Heart left ventricle (tissue), 16 donors: ENCODE measurements around the gene DUOXA1. TPM values are rescaled to one million over a fixed set of nuclear protein-coding genes. Genes with fewer than 3 reads are reported as not detected.

Experiments
- ATAC-seq, 4 donors: fragments of 200-7000 bp; cut with Tn5 transposase; one replicate each; pipeline ENCODE4 v1.9.1; 2020 to 2022; ENCODE audit warnings: moderate library complexity in 4 of 4, mild to moderate bottlenecking in 3 of 4, moderate number of reproducible peaks in 1 of 4
- DNase-seq, 5 donors: peaks; one replicate each; pipeline ENCODE4 v3.0.0-alpha.2; 2020
- H3K27ac ChIP-seq, 12 donors: fragments of 200-600 bp; sonication (generic) in 4 of 12; one replicate each; pipeline versions ENCODE4 v1.5.0 to v1.8.0; 2016 to 2022; ENCODE audit warnings: mild to moderate bottlenecking in 2 of 12
- H3K27me3 ChIP-seq, 9 donors: fragments of 200-600 bp; sonication (generic) in 2 of 9; one replicate each; pipeline versions ENCODE4 v1.5.1 to v1.8.0; 2016 to 2022; ENCODE audit warnings: mild to moderate bottlenecking in 3 of 9
- H3K36me3 ChIP-seq, 9 donors: fragments of 200-600 bp; sonication (generic) in 2 of 9; one replicate each; pipeline versions ENCODE4 v1.5.0 to v1.8.0; 2018 to 2022; ENCODE audit warnings: mild to moderate bottlenecking in 2 of 9
- H3K4me1 ChIP-seq, 12 donors: fragments of 200-600 bp; sonication (generic) in 4 of 12; one replicate each; pipeline versions ENCODE4 v1.5.0 to v1.8.0; 2016 to 2022; ENCODE audit warnings: mild to moderate bottlenecking in 3 of 12
- H3K4me3 ChIP-seq, 12 donors: fragments of 200-600 bp; sonication (generic) in 4 of 12; one replicate each; pipeline versions ENCODE4 v1.5.0 to v1.8.0; 2017 to 2022; ENCODE audit warnings: mild to moderate bottlenecking in 9 of 12, moderate library complexity in 4 of 12
- H3K9me3 ChIP-seq, 12 donors: fragments of 200-600 bp; sonication (generic) in 4 of 12; one replicate each; pipeline versions ENCODE4 v1.5.0 to v1.8.0; 2016 to 2022; ENCODE audit warnings: mild to moderate bottlenecking in 1 of 12
- POLR2A ChIP-seq, 2 donors: fragments of 450-650 bp; IDR thresholded peaks; one replicate each; pipeline ENCODE4 v1.6.1; 2017; ENCODE audit warnings: antibody characterized with exemption in 2 of 2, mild to moderate bottlenecking in 2 of 2, moderate library complexity in 2 of 2
- whole genome bisulfite sequencing, 4 donors: extraction: QIAGEN DNeasy Blood & Tissue Kit in 2 of 4; methylation state at CpG; one replicate each; pipeline versions ENCODE4 v1.1.5 to v1.1.7; 2013 to 2018; 5-methylcytosine and 5-hydroxymethylcytosine counted together
- intact Hi-C, 10 donors: fragments of 100-400 bp; cut with DNase I; formaldehyde crosslinking; loops; one replicate each; pipeline versions ENCODE4 v1.11.1 to v1.14.2; 2022
- polyA plus RNA-seq, 2 donors: library from polyadenylated mRNA; stranded (reverse); fragments of 200-250 nt; gene quantifications; one replicate each; pipeline ENCODE4 v1.2.3, GENCODE V29; 2013
- total RNA-seq, 9 donors: library from RNA; depleted of rRNA in 2 of 9; stranded (reverse); fragments of >200 nt in 2 of 9; fragmentation: NEBNext Ultra II Directional in 3 of 9; extraction: Animal tissue kit (Norgen Biotek cat#: 25700) in 3 of 9; gene quantifications; one replicate each; pipeline versions ENCODE4 v1.1.0 to v1.2.4, GENCODE V29; 2016 to 2023
- TF ChIP-seq, protein P1 (sequence below), 12 donors: fragments of 200-600 bp; sonication (generic) in 4 of 12; IDR thresholded peaks; one replicate each; pipeline versions ENCODE4 v1.5.0 to v1.8.0; 2018 to 2022; ENCODE audit warnings: antibody characterized with exemption in 12 of 12, mild to moderate bottlenecking in 5 of 12
- donor health status: ischemic (EF 13 %, LVEDD 7.1; RV severe dilation, severe dysfunction).
- donor health status: healthy with polysubstance abuse.
- donor health status: DM: no; HTN: yes; CAD: no.
- donor health status: DM: no; HTN: no; CAD: no.
- donor health status: ischemic (EF 25% LVEDD 6.9; RV normal size, moderate dysfunction).
- donor health status: ischemic (EF 25% LVEDD 5.7; RV mildly dilated, moderate dysfunction).
- donor health status: healthy.
- donor health status: DM: yes; HTN: yes; CAD: no.
- donor health status: ischemic (EF 35%, LVEDD 5.7; RV mildly dilated, moderate dysfunction).
- donor health status: nonischemic (EF 11% LVEDD 7.7; RV severe dilation, severe dysfunction).
- donor health status: DM: yes; HTN: yes; CAD: no.
- donor health status: PGD.
- donor health status: ischemic (EF 29% LVEDD 5.4; RV normal size, mild dysfunction).
- donor health status: nonischemic (EF 23%, LVEDD 6.1; RV moderate dilation, normal function).

DUOXA1 gene
- total and polyA plus RNA-seq, 11 donors, result 0.11 to 1.3 (median 0.31) TPM; not detected in 3

- ATAC-seq (no peak), DNase-seq (no peak)
- H3K27me3 ChIP-seq, result peaks cover 0 to 64% (median 15%) of the 10 kb centered on the region in 9 donors
Measured at GRCh38 chr15:45122719-45123118, 7.0 kb downstream of the DUOXA1 start.

GRCh38 chr15:45121706-45122417 is 7.8 kb downstream of the DUOXA1 start:
- Histone ChIP-seq H3K4me3 (no peak overlapping the region), H3K36me3 (no peaks in the 10 kb centered on the region), H3K9me3 (no peaks in the 10 kb centered on the region), H3K4me1 (peaks cover 0 to 12% (median 7%) of the 10 kb centered on the region in 12 donors), H3K27ac (no peak overlapping the region), H3K27me3 (peaks cover 5 to 68% (median 23%) of the 10 kb centered on the region in 9 donors)
- TF ChIP-seq, protein P1, sequence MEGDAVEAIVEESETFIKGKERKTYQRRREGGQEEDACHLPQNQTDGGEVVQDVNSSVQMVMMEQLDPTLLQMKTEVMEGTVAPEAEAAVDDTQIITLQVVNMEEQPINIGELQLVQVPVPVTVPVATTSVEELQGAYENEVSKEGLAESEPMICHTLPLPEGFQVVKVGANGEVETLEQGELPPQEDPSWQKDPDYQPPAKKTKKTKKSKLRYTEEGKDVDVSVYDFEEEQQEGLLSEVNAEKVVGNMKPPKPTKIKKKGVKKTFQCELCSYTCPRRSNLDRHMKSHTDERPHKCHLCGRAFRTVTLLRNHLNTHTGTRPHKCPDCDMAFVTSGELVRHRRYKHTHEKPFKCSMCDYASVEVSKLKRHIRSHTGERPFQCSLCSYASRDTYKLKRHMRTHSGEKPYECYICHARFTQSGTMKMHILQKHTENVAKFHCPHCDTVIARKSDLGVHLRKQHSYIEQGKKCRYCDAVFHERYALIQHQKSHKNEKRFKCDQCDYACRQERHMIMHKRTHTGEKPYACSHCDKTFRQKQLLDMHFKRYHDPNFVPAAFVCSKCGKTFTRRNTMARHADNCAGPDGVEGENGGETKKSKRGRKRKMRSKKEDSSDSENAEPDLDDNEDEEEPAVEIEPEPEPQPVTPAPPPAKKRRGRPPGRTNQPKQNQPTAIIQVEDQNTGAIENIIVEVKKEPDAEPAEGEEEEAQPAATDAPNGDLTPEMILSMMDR (IDR thresholded peaks at IDR 0.05), result no peak
- no peak for TF ChIP-seq POLR2A (IDR thresholded peaks at IDR 0.05)
- intact Hi-C loops, result no loop called here
- WGBS, 4 donors, result 56 to 62% (median 60%) methylated on average over 9 of the region's 9 CpGs
- no peak for DNase-seq
- no peak for ATAC-seq

More at GRCh38 chr15:45122719-45123118, 7.0 kb downstream of the DUOXA1 start:
- H3K4me3 ChIP-seq, result no peak overlapping the region
- peaks cover 0 to 3% (median 3%) of the 10 kb centered on the region in 12 donors for H3K4me1 ChIP-seq
- H3K9me3 ChIP-seq, result no peaks in the 10 kb centered on the region
- no peak for TF ChIP-seq POLR2A (IDR thresholded peaks at IDR 0.05)
- TF ChIP-seq, protein P1 (IDR thresholded peaks at IDR 0.05), result no peak
- H3K36me3 ChIP-seq, result no peaks in the 10 kb centered on the region
- WGBS, 4 donors, result 83 to 85% (median 84%) methylated on average over 7 of the region's 7 CpGs
- no peak overlapping the region for H3K27ac ChIP-seq
- intact Hi-C loops, result no loop called here

DNA sequence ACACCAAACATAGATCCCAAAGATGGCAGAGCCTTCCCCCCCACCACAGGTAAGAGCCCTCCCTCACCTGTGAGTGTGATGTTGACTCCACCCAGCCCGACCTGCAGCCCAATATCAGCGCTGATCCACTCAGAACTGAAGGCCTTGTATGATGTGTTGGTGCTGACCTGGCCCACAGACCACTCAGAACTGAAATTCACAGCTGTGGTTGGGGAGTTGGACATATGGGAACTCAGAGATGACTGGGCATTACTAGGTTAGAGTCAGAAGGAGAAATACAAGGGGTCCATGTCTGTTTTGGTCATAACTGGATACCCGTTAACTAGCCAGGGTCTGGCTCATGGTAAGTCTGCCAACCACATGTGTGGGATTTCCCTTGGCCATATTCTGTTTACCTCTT is 8.7 kb downstream of the DUOXA1 start:
- Histone ChIP-seq H3K27me3 (peaks cover 12 to 74% (median 32%) of the 10 kb centered on the region in 9 donors), H3K9me3 (no peaks in the 10 kb centered on the region), H3K4me3 (no peak overlapping the region), H3K36me3 (no peaks in the 10 kb centered on the region), H3K27ac (no peak overlapping the region), H3K4me1 (peaks cover 0 to 18% (median 9%) of the 10 kb centered on the region in 12 donors)
- intact Hi-C loops, result no loop called here
- WGBS, 4 donors, result 89 to 97% (median 93%) methylated on average over 3 of the region's 3 CpGs
- DNase-seq (no peak), ATAC-seq (no peak)
- TF ChIP-seq, protein P1 (IDR thresholded peaks at IDR 0.05), result no peak
- no peak for TF ChIP-seq POLR2A (IDR thresholded peaks at IDR 0.05)

- Histone ChIP-seq H3K27ac (no peak overlapping the region), H3K9me3 (no peaks in the 10 kb centered on the region), H3K4me3 (no peak overlapping the region), H3K36me3 (no peaks in the 10 kb centered on the region), H3K27me3 (peaks cover 12 to 76% (median 39%) of the 10 kb centered on the region in 9 donors), H3K4me1 (peaks cover 0 to 18% (median 9%) of the 10 kb centered on the region in 12 donors)
- intact Hi-C loops, result no loop called here
- TF ChIP-seq POLR2A (IDR thresholded peaks at IDR 0.05), result no peak
- TF ChIP-seq, protein P1 (IDR thresholded peaks at IDR 0.05), result no peak
- 94 to 95% (median 95%) methylated on average over 6 to 10 of the region's 10 CpGs for WGBS, 4 donors
- DNase-seq (no peak), ATAC-seq (no peak)
Measured at GRCh38 chr15:45120081-45120972, 9.4 kb downstream of the DUOXA1 start.
